Measurements from ENCODE around the gene NOM1.

Gene NOM1

DNA sequence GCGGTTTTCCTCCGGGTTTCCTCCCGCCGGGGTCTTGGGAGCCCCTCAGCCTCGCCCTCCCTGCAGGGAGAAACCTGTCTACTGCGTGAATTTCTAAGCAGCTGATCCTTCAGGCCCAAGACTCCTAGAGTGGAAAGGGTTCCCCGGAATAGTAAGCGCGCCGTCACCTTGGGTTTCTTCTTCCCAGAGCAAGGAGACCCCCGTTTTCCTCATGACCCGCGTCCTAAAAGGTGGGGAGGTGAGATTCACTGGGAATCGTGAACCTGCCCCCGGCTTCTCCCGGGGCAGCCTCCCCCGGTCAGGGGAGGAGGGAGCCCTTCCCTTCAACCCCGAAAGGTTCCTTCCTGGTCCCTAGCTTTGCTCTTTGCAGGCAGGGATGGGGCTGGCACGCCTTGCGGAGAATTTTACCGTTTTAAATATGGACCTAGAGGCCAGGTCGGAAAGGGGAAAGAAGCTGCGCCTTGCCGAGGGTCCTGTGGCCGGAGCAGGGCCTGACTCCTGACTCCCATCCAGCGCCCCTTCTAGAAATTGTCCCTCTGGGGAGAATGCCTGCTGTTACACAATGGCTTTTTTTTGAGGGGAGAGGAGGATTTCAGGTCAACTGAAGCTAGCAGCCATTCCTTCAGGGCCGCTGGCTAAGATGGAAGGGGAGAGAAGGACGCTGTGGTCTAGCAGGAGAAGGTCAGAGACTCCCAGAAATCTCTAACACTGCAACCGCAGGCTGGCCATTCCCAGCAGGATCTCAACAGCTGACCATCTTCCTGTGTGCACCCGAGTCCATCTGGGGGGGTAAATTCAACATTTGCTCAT, 72.6 kb downstream of the NOM1 start:
- TF ChIP-seq, protein P1, sequence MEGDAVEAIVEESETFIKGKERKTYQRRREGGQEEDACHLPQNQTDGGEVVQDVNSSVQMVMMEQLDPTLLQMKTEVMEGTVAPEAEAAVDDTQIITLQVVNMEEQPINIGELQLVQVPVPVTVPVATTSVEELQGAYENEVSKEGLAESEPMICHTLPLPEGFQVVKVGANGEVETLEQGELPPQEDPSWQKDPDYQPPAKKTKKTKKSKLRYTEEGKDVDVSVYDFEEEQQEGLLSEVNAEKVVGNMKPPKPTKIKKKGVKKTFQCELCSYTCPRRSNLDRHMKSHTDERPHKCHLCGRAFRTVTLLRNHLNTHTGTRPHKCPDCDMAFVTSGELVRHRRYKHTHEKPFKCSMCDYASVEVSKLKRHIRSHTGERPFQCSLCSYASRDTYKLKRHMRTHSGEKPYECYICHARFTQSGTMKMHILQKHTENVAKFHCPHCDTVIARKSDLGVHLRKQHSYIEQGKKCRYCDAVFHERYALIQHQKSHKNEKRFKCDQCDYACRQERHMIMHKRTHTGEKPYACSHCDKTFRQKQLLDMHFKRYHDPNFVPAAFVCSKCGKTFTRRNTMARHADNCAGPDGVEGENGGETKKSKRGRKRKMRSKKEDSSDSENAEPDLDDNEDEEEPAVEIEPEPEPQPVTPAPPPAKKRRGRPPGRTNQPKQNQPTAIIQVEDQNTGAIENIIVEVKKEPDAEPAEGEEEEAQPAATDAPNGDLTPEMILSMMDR (IDR thresholded peaks at IDR 0.05; ENCODE audit: low read length), result no peak
- TF ChIP-seq EZH2 (optimal IDR thresholded peaks at IDR 0.05; ENCODE audit: low read depth, low read length) (no peak), EZH2phosphoT487 (IDR thresholded peaks at IDR 0.05; ENCODE audit: low read length) (no peak)
- H3K27ac ChIP-seq (ENCODE audit: low read length), result no peak overlapping the region
- no peak overlapping the region for H2AFZ ChIP-seq (ENCODE audit: low read length)
- peaks cover 5% of the 10 kb centered on the region for H3K4me1 ChIP-seq (ENCODE audit: low read length)
- no peak overlapping the region for H3K4me3 ChIP-seq (ENCODE audit: low read length)
- no peaks in the 10 kb centered on the region for H3F3A ChIP-seq (ENCODE audit: insufficient read depth, low read length)
- H3K9me3 ChIP-seq (replicated peaks; ENCODE audit: insufficient read depth, low read length), result no peaks in the 10 kb centered on the region
- H3K36me3 ChIP-seq (replicated peaks; ENCODE audit: insufficient read depth, low read length), result no peaks in the 10 kb centered on the region
- peaks cover 23% of the 10 kb centered on the region for H3K27me3 ChIP-seq (replicated peaks; ENCODE audit: insufficient read depth, low read length)
- no peaks in the 10 kb centered on the region for H3K9me2 ChIP-seq (replicated peaks; ENCODE audit: insufficient read depth, low read length)
- H3K4me2 ChIP-seq (ENCODE audit: low read depth, low read length), result no peak overlapping the region
- no peaks in the 10 kb centered on the region for H4K20me1 ChIP-seq (ENCODE audit: insufficient read depth, low read length)
- no peak overlapping the region for H3K9ac ChIP-seq (ENCODE audit: low read length)
- DNase-seq, result no peak
- no peaks in the 10 kb centered on the region for H3K79me2 ChIP-seq (ENCODE audit: low read length)
